GM19452 (cell line): ENCODE data around the gene HPSE2.
"Not testable (repeated sequence)": the region's sequence is repeated elsewhere in the genome, so short reads cannot be mapped to it uniquely, and the experiment has no call there.

Experiments
- ATAC-seq: cut with Tn5 transposase; IDR thresholded peaks from one replicate; pipeline ENCODE4 v1.9.1; 2021; ENCODE audit not compliant: unreplicated experiment

Gene HPSE2

GRCh38 chr10:99010286-99010685 is 225.4 kb downstream of the HPSE2 start:
- no peak for ATAC-seq

GRCh38 chr10:99008054-99008453 is 227.6 kb downstream of the HPSE2 start:
- ATAC-seq = no peak

GRCh38 chr10:99007457-99007856 is 228.2 kb downstream of the HPSE2 start:
- ATAC-seq = no peak

GRCh38 chr10:99005254-99005653 is 230.4 kb downstream of the HPSE2 start:
- no peak for ATAC-seq

GRCh38 chr10:99004738-99005137 is 230.9 kb downstream of the HPSE2 start:
- ATAC-seq = no peak

GRCh38 chr10:99002392-99002791 is 233.3 kb downstream of the HPSE2 start:
- no peak for ATAC-seq

GRCh38 chr10:98997596-98997995 is 238.1 kb downstream of the HPSE2 start:
- ATAC-seq = no peak

GRCh38 chr10:98994030-98994429 is 241.6 kb downstream of the HPSE2 start:
- peak; percentile 63 for ATAC-seq

- ATAC-seq = not testable (repeated sequence)
These were observed 251.9 kb downstream of the HPSE2 start for GRCh38 chr10:98983751-98984150.

- no peak for ATAC-seq
These were observed 255.3 kb downstream of the HPSE2 start for GRCh38 chr10:98980353-98980752.

- ATAC-seq = no peak
These were observed 264.2 kb downstream of the HPSE2 start for GRCh38 chr10:98971464-98971863.

GRCh38 chr10:98967601-98968000 is 268.1 kb downstream of the HPSE2 start:
- no peak for ATAC-seq

- ATAC-seq = no peak
These were observed 272.0 kb downstream of the HPSE2 start for GRCh38 chr10:98963608-98964007.

- ATAC-seq = no peak
These were observed 276.3 kb downstream of the HPSE2 start for GRCh38 chr10:98959379-98959778.

- no peak for ATAC-seq
These were observed 277.9 kb downstream of the HPSE2 start for GRCh38 chr10:98957801-98958200.

- no peak for ATAC-seq
These were observed 278.9 kb downstream of the HPSE2 start for GRCh38 chr10:98956576-98957260.

- ATAC-seq = no peak
These were observed 282.4 kb downstream of the HPSE2 start for GRCh38 chr10:98953251-98953650.

GRCh38 chr10:98951269-98952000 is 284.2 kb downstream of the HPSE2 start:
- no peak for ATAC-seq

- no peak for ATAC-seq
These were observed 285.5 kb downstream of the HPSE2 start for GRCh38 chr10:98950106-98950505.

GRCh38 chr10:98949306-98949705 is 286.3 kb downstream of the HPSE2 start:
- ATAC-seq = no peak

GRCh38 chr10:98943681-98944080 is 292.0 kb downstream of the HPSE2 start:
- ATAC-seq = no peak

- no peak for ATAC-seq
These were observed 305.9 kb downstream of the HPSE2 start for GRCh38 chr10:98929709-98930108.

- ATAC-seq = no peak
These were observed 310.0 kb downstream of the HPSE2 start for GRCh38 chr10:98925651-98926050.
